WTC11 (cell line): Measurements from ENCODE around the gene TSEN54. TPM values are rescaled to one million over a fixed set of nuclear protein-coding genes. Genes with fewer than 3 reads are reported as not detected.

Experiments
- microRNA-seq: library from miRNA; unstranded; fragments of <30 nt; microRNA quantifications from one replicate; pipeline ENCODE4 v1.2.0, GENCODE V29; 2022; ENCODE audit warnings: borderline number of aligned reads
- total RNA-seq: library from RNA; stranded (reverse); gene quantifications from 3 replicates; pipeline ENCODE4 v1.2.3, GENCODE V29; 2021

TSEN54 gene
- total RNA-seq, 1 experiment from 2014 or later, result 53.4 TPM

Small RNA genes lying within 50 kb of the gene (microRNA-seq; reads per million reads assigned to microRNA genes)
- not detected for gene MIR6785

Other genes starting within 250 kb of the TSEN54 start
- 21.6 to 29.2 TPM (median 28.5 TPM) in 3 replicates for gene MIF4GD, start 245.3 kb upstream of the TSEN54 start, total RNA-seq
- gene SLC25A19, start 227.1 kb upstream of the TSEN54 start, total RNA-seq, result 22.6 to 27.7 TPM (median 23.0 TPM) in 3 replicates
- gene GRB2, start 110.8 kb upstream of the TSEN54 start, total RNA-seq, result 82.9 to 93.3 TPM (median 92.6 TPM) in 3 replicates
- gene TMEM94, start 59.9 kb upstream of the TSEN54 start, total RNA-seq, result 64.7 to 76.9 TPM (median 68.6 TPM) in 3 replicates
- 31.3 to 32.2 TPM (median 31.9 TPM) in 3 replicates for gene CASKIN2, start 991 bp upstream of the TSEN54 start, total RNA-seq
- 94.3 to 103 TPM (median 97.0 TPM) in 3 replicates for gene LLGL2, start 9.2 kb downstream of the TSEN54 start, total RNA-seq
- 35.6 to 51.1 TPM (median 51.0 TPM) in 3 replicates for gene MYO15B, start 71.3 kb downstream of the TSEN54 start, total RNA-seq
- 0.05 TPM in 1 of 3 replicates, not detected in the others for gene SMIM5, start 116.9 kb downstream of the TSEN54 start, total RNA-seq
- gene RECQL5, start 150.6 kb downstream of the TSEN54 start, total RNA-seq, result 48.9 to 53.1 TPM (median 51.0 TPM) in 3 replicates
- 67.5 to 86.8 TPM (median 72.0 TPM) in 3 replicates for gene SAP30BP, start 150.8 kb downstream of the TSEN54 start, total RNA-seq
- 9.5 to 11.2 TPM (median 10.6 TPM) in 3 replicates for gene ITGB4, start 204.9 kb downstream of the TSEN54 start, total RNA-seq
- 42.2 to 49.9 TPM (median 49.4 TPM) in 3 replicates for gene GALK1, start 248.7 kb downstream of the TSEN54 start, total RNA-seq